Panc1 (cell line): ENCODE results near the gene EEA1.
"Not testable (repeated sequence)": the region's sequence is repeated elsewhere in the genome, so short reads cannot be mapped to it uniquely, and the experiment has no call there.

Source experiments
- POLR2AphosphoS5 ChIP-seq: IDR thresholded peaks from 2 replicates; pipeline ENCODE4 v1.6.1; 2012; ENCODE audit warnings: mild to moderate bottlenecking, low read depth, low read length, moderate library complexity
- SIN3A ChIP-seq: IDR thresholded peaks from 2 replicates; pipeline ENCODE4 v1.6.1; 2012; ENCODE audit warnings: low read depth, mild to moderate bottlenecking, low read length, moderate library complexity, borderline replicate concordance; ENCODE audit not compliant: insufficient read depth
- TCF7L2 ChIP-seq: IDR thresholded peaks from 2 replicates; pipeline ENCODE4 v1.6.1; 2011; ENCODE audit warnings: mild to moderate bottlenecking, low read depth, low read length, inconsistent platforms
- TF ChIP-seq, protein P1 (sequence below): fragments of 450-650 bp; IDR thresholded peaks from 2 replicates; pipeline ENCODE4 v1.5.1; 2017; ENCODE audit warnings: mild to moderate bottlenecking
- TF ChIP-seq, protein P2 (sequence below), 2 experiments: IDR thresholded peaks; 2 replicates each; pipeline ENCODE4 v1.6.1; 2011 to 2012; ENCODE audit warnings: low read depth in 2 of 2, control low read depth in 1 of 2, low read length in 1 of 2, mild to moderate bottlenecking in 1 of 2, moderate library complexity in 1 of 2; ENCODE audit not compliant: insufficient read depth in 1 of 2

DNA sequence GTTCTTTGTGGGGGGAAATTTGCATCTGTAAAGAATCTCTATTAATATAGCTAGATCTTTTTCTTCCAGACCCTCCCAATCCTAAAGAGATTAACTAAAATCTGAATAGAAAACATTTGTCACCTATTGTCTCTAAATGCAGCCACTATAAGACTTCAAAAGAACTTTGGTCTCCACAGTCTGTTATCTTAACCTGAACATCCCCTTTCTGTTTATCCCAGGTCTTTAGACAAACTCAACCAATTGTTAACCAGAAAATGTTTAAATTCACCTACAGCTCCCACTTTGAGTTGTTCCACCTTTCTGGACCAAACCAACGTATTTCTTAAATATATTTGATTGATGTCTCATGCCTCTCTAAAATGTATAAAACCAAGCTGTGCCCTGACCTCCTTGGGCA is 35.3 kb upstream of the EEA1 start:
- not testable (repeated sequence) for TF ChIP-seq POLR2AphosphoS5, SIN3A, TCF7L2
- TF ChIP-seq, protein P1, sequence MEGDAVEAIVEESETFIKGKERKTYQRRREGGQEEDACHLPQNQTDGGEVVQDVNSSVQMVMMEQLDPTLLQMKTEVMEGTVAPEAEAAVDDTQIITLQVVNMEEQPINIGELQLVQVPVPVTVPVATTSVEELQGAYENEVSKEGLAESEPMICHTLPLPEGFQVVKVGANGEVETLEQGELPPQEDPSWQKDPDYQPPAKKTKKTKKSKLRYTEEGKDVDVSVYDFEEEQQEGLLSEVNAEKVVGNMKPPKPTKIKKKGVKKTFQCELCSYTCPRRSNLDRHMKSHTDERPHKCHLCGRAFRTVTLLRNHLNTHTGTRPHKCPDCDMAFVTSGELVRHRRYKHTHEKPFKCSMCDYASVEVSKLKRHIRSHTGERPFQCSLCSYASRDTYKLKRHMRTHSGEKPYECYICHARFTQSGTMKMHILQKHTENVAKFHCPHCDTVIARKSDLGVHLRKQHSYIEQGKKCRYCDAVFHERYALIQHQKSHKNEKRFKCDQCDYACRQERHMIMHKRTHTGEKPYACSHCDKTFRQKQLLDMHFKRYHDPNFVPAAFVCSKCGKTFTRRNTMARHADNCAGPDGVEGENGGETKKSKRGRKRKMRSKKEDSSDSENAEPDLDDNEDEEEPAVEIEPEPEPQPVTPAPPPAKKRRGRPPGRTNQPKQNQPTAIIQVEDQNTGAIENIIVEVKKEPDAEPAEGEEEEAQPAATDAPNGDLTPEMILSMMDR, result not testable (repeated sequence)
- TF ChIP-seq, protein P2, sequence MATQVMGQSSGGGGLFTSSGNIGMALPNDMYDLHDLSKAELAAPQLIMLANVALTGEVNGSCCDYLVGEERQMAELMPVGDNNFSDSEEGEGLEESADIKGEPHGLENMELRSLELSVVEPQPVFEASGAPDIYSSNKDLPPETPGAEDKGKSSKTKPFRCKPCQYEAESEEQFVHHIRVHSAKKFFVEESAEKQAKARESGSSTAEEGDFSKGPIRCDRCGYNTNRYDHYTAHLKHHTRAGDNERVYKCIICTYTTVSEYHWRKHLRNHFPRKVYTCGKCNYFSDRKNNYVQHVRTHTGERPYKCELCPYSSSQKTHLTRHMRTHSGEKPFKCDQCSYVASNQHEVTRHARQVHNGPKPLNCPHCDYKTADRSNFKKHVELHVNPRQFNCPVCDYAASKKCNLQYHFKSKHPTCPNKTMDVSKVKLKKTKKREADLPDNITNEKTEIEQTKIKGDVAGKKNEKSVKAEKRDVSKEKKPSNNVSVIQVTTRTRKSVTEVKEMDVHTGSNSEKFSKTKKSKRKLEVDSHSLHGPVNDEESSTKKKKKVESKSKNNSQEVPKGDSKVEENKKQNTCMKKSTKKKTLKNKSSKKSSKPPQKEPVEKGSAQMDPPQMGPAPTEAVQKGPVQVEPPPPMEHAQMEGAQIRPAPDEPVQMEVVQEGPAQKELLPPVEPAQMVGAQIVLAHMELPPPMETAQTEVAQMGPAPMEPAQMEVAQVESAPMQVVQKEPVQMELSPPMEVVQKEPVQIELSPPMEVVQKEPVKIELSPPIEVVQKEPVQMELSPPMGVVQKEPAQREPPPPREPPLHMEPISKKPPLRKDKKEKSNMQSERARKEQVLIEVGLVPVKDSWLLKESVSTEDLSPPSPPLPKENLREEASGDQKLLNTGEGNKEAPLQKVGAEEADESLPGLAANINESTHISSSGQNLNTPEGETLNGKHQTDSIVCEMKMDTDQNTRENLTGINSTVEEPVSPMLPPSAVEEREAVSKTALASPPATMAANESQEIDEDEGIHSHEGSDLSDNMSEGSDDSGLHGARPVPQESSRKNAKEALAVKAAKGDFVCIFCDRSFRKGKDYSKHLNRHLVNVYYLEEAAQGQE (IDR thresholded peaks at IDR 0.05; ENCODE audit: insufficient read depth in 1 of 2, low read depth in 2 of 2, low read length in 1 of 2), result not testable (repeated sequence)
